Trophoblast cell (in vitro differentiated cells and primary cell): ENCODE measurements around the gene BTG3.
A peak's percentile ranks its signal among the peaks of the same experiment; 100 is the strongest.

Experiments
- DNase-seq, 2 donors: peaks; one replicate each; pipeline ENCODE4 v3.0.0-alpha.2; 2016
- H2AFZ ChIP-seq: 2 replicates; pipeline ENCODE4 v1.6.1; 2013; ENCODE audit warnings: low read length, moderate library complexity, mild to moderate bottlenecking; ENCODE audit not compliant: insufficient read depth, poor library complexity
- H2AK5ac ChIP-seq: 2 replicates; pipeline ENCODE4 v1.6.1; 2013; ENCODE audit warnings: mild to moderate bottlenecking, low read length
- H2BK120ac ChIP-seq: 2 replicates; pipeline ENCODE4 v1.6.1; 2013; ENCODE audit warnings: low read length, mild to moderate bottlenecking, moderate library complexity; ENCODE audit not compliant: insufficient read depth, poor library complexity
- H2BK12ac ChIP-seq: 2 replicates; pipeline ENCODE4 v1.6.1; 2013; ENCODE audit warnings: mild to moderate bottlenecking, low read length, moderate library complexity
- H2BK5ac ChIP-seq: 2 replicates; pipeline ENCODE4 v1.6.1; 2013; ENCODE audit warnings: low read length, low read depth, moderate library complexity, mild to moderate bottlenecking; ENCODE audit not compliant: poor library complexity
- H3K14ac ChIP-seq: 2 replicates; pipeline ENCODE4 v1.6.1; 2013; ENCODE audit warnings: mild to moderate bottlenecking, low read length
- H3K18ac ChIP-seq: 2 replicates; pipeline ENCODE4 v1.6.1; 2013; ENCODE audit warnings: mild to moderate bottlenecking, low read length
- H3K23ac ChIP-seq: 2 replicates; pipeline ENCODE4 v1.6.1; 2013; ENCODE audit warnings: low read length
- H3K27ac ChIP-seq: 2 replicates; pipeline ENCODE4 v1.5.1; 2013; ENCODE audit warnings: low read depth, mild to moderate bottlenecking, inconsistent platforms, low read length, moderate library complexity
- H3K27me3 ChIP-seq: 2 replicates; pipeline ENCODE4 v1.6.1; 2013; ENCODE audit warnings: inconsistent platforms, mild to moderate bottlenecking, low read length, moderate library complexity; ENCODE audit not compliant: insufficient read depth
- H3K36me3 ChIP-seq, 2 experiments: 1 replicate in 1 of 2; 2 replicates in 1 of 2; pipeline ENCODE4 v1.6.1; 2013; ENCODE audit warnings: low read length in 2 of 2, mild to moderate bottlenecking in 2 of 2, moderate library complexity in 1 of 2; ENCODE audit not compliant: insufficient read depth in 2 of 2, control insufficient read depth in 1 of 2
- H3K4ac ChIP-seq: 2 replicates; pipeline ENCODE4 v1.6.1; 2013; ENCODE audit warnings: low read depth, mild to moderate bottlenecking, low read length, moderate library complexity
- H3K4me1 ChIP-seq, 2 experiments: 1 replicate in 1 of 2; 2 replicates in 1 of 2; pipeline ENCODE4 v1.6.1; 2013; ENCODE audit warnings: low read length in 2 of 2, mild to moderate bottlenecking in 2 of 2, moderate library complexity in 1 of 2; ENCODE audit not compliant: insufficient read depth in 2 of 2, control insufficient read depth in 1 of 2
- H3K4me2 ChIP-seq: 2 replicates; pipeline ENCODE4 v1.6.1; 2013; ENCODE audit warnings: inconsistent platforms, mild to moderate bottlenecking, low read length, moderate library complexity
- H3K4me3 ChIP-seq: 2 replicates; pipeline ENCODE4 v1.5.1; 2013; ENCODE audit warnings: mild to moderate bottlenecking, low read depth, low read length, inconsistent platforms
- H3K79me1 ChIP-seq: one replicate; pipeline ENCODE4 v1.6.1; 2013; ENCODE audit warnings: low read length
- H3K79me2 ChIP-seq: 2 replicates; pipeline ENCODE4 v1.6.1; 2013; ENCODE audit warnings: low read length, mild to moderate bottlenecking; ENCODE audit not compliant: control insufficient read depth, insufficient read depth, poor library complexity
- H3K9ac ChIP-seq: 2 replicates; pipeline ENCODE4 v1.6.1; 2013; ENCODE audit warnings: mild to moderate bottlenecking, low read length
- H3K9me3 ChIP-seq: 2 replicates; pipeline ENCODE4 v1.6.1; 2013; ENCODE audit warnings: low read depth, mild to moderate bottlenecking, control low read depth, inconsistent platforms, low read length; ENCODE audit not compliant: insufficient read depth
- H4K12ac ChIP-seq: 2 replicates; pipeline ENCODE4 v1.6.1; 2013; ENCODE audit warnings: low read depth, mild to moderate bottlenecking, low read length, moderate library complexity
- H4K8ac ChIP-seq: 2 replicates; pipeline ENCODE4 v1.6.1; 2013; ENCODE audit warnings: low read depth, mild to moderate bottlenecking, low read length, moderate library complexity
- H4K91ac ChIP-seq: one replicate; pipeline ENCODE4 v1.6.1; 2013; ENCODE audit warnings: low read depth, mild to moderate bottlenecking, low read length, moderate library complexity
- WGBS: extraction: QIAGEN DNeasy Blood & Tissue Kit; methylation state at CpG from one replicate; pipeline ENCODE4 v1.1.7; 2013; ENCODE audit warnings: missing lambda C conversion rate; ENCODE audit not compliant: insufficient read length, insufficient coverage; ENCODE audit errors: extremely low coverage; 5-methylcytosine and 5-hydroxymethylcytosine counted together

The BTG3 gene

DNA sequence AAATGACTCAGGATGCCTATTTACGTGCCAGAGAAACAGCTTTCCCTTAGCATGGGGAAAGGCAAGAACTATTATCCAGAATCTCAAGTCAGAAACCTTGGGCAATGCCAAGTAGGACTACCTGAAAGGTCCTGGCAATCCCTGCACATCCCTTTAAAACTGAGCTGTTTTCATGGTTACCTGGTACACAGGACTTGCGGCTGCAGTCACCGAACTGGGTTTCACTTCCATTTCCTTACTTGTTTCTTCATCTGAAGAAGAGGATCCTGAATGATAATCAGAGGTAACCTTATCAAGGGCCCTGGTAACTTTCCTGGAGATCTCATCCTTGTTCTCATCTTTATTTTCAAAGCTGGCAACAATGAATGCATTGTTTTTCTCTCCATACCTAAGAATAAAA lies 14.3 kb downstream of the BTG3 start:
- no peak overlapping the region for H4K12ac ChIP-seq
- H3K23ac ChIP-seq, result no peak overlapping the region
- no peaks in the 10 kb centered on the region for H3K79me2 ChIP-seq
- H3K4me2 ChIP-seq, result no peak overlapping the region
- no peak overlapping the region for H3K14ac ChIP-seq
- H3K4ac ChIP-seq, result no peak overlapping the region
- no peaks in the 10 kb centered on the region for H3K9me3 ChIP-seq
- no peak overlapping the region for H2BK120ac ChIP-seq
- H4K91ac ChIP-seq, result no peak overlapping the region
- peaks cover 13 to 20% of the 10 kb centered on the region in 2 experiments for H3K36me3 ChIP-seq
- H3K9ac ChIP-seq, result no peak overlapping the region
- H3K27ac ChIP-seq, result no peak overlapping the region
- no peak overlapping the region for H3K18ac ChIP-seq
- H2AK5ac ChIP-seq, result no peak overlapping the region
- H3K27me3 ChIP-seq, result no peaks in the 10 kb centered on the region
- H3K4me1 ChIP-seq, result no peaks in the 10 kb centered on the region
- no peak overlapping the region for H2AFZ ChIP-seq
- no peak for DNase-seq
- H2BK5ac ChIP-seq, result no peak overlapping the region
- WGBS, result no CpG with 5 or more reads among the region's 3 CpGs
- no peak overlapping the region for H4K8ac ChIP-seq
- no peaks in the 10 kb centered on the region for H3K79me1 ChIP-seq
- no peak overlapping the region for H2BK12ac ChIP-seq
- H3K4me3 ChIP-seq, result no peak overlapping the region

DNA sequence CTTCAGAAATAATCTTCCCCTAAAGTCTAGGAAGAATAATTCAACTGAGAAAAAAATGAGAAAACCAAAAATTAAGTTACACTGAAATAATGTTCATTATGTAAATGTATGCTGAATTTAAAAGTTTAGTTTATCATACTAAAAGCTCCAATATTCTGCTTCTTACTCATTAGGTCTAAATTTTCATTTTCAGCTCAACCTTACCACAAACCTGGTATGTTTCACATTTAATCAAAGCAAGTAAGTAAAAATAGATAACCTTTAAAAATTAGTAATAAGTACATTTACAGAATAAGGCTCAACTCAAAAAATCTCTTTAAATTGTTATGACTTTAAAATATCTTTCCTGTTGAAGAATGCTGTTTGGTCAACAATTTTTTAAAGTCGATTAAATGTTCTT lies 15.0 kb downstream of the BTG3 start:
- no peaks in the 10 kb centered on the region for H3K79me2 ChIP-seq
- H4K91ac ChIP-seq, result no peak overlapping the region
- peaks cover 13 to 19% of the 10 kb centered on the region in 2 experiments for H3K36me3 ChIP-seq
- H3K14ac ChIP-seq, result no peak overlapping the region
- no peaks in the 10 kb centered on the region for H3K27me3 ChIP-seq
- no peak overlapping the region for H2AFZ ChIP-seq
- H3K9ac ChIP-seq, result no peak overlapping the region
- H2BK5ac ChIP-seq, result no peak overlapping the region
- H2BK12ac ChIP-seq, result no peak overlapping the region
- H3K18ac ChIP-seq, result no peak overlapping the region
- no peak overlapping the region for H3K4me2 ChIP-seq
- no peak overlapping the region for H3K4me3 ChIP-seq
- no peak overlapping the region for H3K23ac ChIP-seq
- H2BK120ac ChIP-seq, result no peak overlapping the region
- no peak overlapping the region for H4K8ac ChIP-seq
- H3K79me1 ChIP-seq, result no peaks in the 10 kb centered on the region
- no peak for DNase-seq
- H3K9me3 ChIP-seq, result no peaks in the 10 kb centered on the region
- no peak overlapping the region for H3K4ac ChIP-seq
- no peak overlapping the region for H3K27ac ChIP-seq
- WGBS, result no CpG with 5 or more reads among the region's 1 CpG
- no peaks in the 10 kb centered on the region for H3K4me1 ChIP-seq
- H2AK5ac ChIP-seq, result no peak overlapping the region
- no peak overlapping the region for H4K12ac ChIP-seq

DNA sequence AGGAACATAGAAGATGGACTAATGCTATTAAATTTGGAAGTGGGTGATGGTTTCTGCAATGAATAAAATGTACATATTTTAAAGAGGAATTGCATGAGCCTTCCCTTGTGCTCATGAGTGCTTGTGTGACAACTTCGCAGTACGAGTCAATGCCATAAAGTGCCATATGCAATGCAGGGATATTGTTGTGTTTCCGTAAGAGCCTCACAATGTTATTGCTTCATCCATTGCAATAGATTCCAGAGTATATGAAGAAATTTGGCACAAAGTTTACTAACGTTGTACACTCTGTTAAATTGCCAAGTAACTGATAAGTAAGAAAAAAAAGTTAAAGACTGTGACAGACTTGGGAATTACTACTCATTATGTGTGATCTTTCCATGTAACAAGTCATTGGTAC lies 22.3 kb downstream of the BTG3 start:
- H2AK5ac ChIP-seq, result no peak overlapping the region
- H2AFZ ChIP-seq, result no peak overlapping the region
- H4K8ac ChIP-seq, result no peak overlapping the region
- H2BK120ac ChIP-seq, result no peak overlapping the region
- H3K79me1 ChIP-seq, result no peaks in the 10 kb centered on the region
- no peak overlapping the region for H3K4ac ChIP-seq
- no peaks in the 10 kb centered on the region for H3K4me1 ChIP-seq
- DNase-seq, result peak in 1 of 2 donors; percentile 10
- H3K9ac ChIP-seq, result no peak overlapping the region
- no peak overlapping the region for H3K18ac ChIP-seq
- no peak overlapping the region for H2BK5ac ChIP-seq
- H3K27me3 ChIP-seq, result no peaks in the 10 kb centered on the region
- H3K14ac ChIP-seq, result no peak overlapping the region
- H3K4me2 ChIP-seq, result no peak overlapping the region
- peaks cover 0 to 3% of the 10 kb centered on the region in 2 experiments for H3K36me3 ChIP-seq
- H4K12ac ChIP-seq, result no peak overlapping the region
- H3K9me3 ChIP-seq, result no peaks in the 10 kb centered on the region
- no peak overlapping the region for H2BK12ac ChIP-seq
- no peak overlapping the region for H3K27ac ChIP-seq
- no peak overlapping the region for H4K91ac ChIP-seq
- no peak overlapping the region for H3K23ac ChIP-seq
- WGBS, result no CpG with 5 or more reads among the region's 4 CpGs
- no peaks in the 10 kb centered on the region for H3K79me2 ChIP-seq
- H3K4me3 ChIP-seq, result no peak overlapping the region

DNA sequence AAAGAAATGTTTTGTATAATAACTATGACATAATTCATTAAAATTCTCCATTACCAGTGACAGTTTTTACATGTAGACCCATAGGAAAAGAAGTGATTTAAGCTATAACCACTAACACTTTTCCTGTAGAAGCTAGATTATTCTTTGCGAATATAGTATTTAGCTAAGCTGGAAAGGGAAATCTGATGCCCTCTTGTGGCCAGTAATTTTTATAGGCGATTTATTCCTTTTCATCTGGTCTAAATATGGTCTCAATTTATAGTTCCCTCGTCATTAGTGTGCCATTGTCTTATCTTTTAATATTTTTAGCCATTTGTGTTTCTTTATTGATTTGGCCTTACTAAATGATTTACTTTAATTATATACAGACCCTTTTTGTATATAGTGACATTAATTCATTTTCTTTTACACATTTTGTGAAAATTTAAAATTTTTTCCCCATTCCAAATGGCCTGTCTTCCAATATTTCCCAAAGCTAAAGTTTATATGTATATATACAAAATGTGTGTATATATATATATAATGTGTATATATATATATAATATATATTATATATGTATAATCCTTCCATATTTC lies 26.7 kb downstream of the BTG3 start:
- Histone ChIP-seq H3K4ac (no peak overlapping the region), H2BK120ac (no peak overlapping the region), H2BK12ac (no peak overlapping the region), H3K9ac (no peak overlapping the region), H3K4me2 (no peak overlapping the region), H2AK5ac (no peak overlapping the region), H3K79me2 (no peaks in the 10 kb centered on the region), H3K18ac (no peak overlapping the region), H3K27me3 (no peaks in the 10 kb centered on the region), H3K4me3 (no peak overlapping the region), H3K23ac (no peak overlapping the region), H3K14ac (no peak overlapping the region), H4K91ac (no peak overlapping the region), H3K79me1 (no peaks in the 10 kb centered on the region), H3K36me3 (no peaks in the 10 kb centered on the region), H4K12ac (no peak overlapping the region), H3K4me1 (no peaks in the 10 kb centered on the region), H2BK5ac (no peak overlapping the region), H3K27ac (no peak overlapping the region), H4K8ac (no peak overlapping the region), H3K9me3 (no peaks in the 10 kb centered on the region), H2AFZ (no peak overlapping the region)
- no CpG with 5 or more reads among the region's 3 CpGs for WGBS
- DNase-seq, result peak; percentile 23 to 83
